Sciatic nerve (tissue), 2 donors: Measurements from ENCODE around the gene SEMA3A. TPM values are rescaled to one million over a fixed set of nuclear protein-coding genes. Genes with fewer than 3 reads are reported as not detected.

Experiments used
- ATAC-seq: fragments of 200-7000 bp; cut with Tn5 transposase; one replicate; pipeline ENCODE4 v1.9.1; 2020; ENCODE audit warnings: mild to moderate bottlenecking, moderate library complexity
- DNase-seq: peaks from one replicate; pipeline ENCODE4 v3.0.0-alpha.2; 2020; ENCODE audit warnings: low spot score
- intact Hi-C: fragments of 100-400 bp; cut with DNase I; formaldehyde crosslinking; loops from one replicate; pipeline ENCODE4 v1.14.2; 2022
- total RNA-seq: library from RNA; stranded (reverse); fragmentation: NEBNext Ultra II Directional; extraction: Animal tissue kit (Norgen Biotek cat#: 25700); gene quantifications from one replicate; pipeline ENCODE4 v1.2.1, GENCODE V29; 2021
- donor health status: DM: no; HTN: no; CAD: no.
- donor health status: DM: no; HTN: no; CAD: no.

SEMA3A gene
- total RNA-seq, 1 donor from 2014 or later: 15.1 TPM

DNA sequence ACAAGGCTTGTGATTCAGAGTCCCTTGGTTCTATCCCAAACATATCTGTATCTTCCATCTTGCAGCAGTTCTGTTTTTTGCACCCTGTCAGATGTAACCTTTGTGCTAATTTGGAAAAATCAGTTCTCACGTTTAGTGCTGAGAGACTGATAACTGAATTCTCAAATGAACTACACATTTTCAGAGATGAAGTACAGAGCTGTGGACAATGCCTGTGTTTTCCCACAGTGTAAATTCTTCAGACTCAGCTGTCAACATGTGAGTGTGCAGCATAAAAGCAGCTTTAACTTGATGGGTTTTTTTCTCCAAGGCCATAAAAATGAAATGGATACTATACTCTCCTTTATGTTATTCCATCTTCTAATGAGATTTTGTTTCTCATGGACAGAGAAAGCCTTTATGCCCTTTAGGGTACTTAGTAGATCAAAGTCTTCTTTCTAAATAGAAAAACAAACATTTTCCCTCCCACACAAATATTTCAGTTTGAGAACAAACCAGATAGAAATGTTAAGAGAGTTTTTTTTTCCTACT, 150.9 kb downstream of the SEMA3A start:
- no peak for DNase-seq
- intact Hi-C loops: no loop called here

DNA sequence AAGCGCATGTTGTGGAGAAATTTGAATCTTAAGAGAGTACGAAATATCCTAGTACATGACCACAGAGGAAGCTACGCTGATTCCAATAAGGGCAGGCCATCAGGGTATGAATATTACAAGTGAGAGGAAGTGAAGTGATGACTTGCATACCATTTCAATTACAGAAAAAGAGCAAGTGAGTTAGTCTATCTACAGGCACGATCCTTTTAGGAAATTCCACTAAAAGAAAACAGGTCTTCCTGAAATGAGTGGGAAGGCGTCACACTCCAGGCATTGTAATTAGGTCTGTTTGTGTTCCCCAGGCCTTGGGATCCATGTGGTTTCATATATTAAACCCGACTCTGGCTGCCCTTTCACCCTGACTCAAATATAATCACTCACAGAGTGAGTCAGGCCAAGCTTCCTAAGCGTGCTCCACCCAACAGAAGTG, 152.5 kb downstream of the SEMA3A start:
- intact Hi-C loops: no loop called here
- DNase-seq (no peak), ATAC-seq (no peak)

More for the DNA sequence above, 150.9 kb downstream of the SEMA3A start:
- ATAC-seq: no peak

DNA sequence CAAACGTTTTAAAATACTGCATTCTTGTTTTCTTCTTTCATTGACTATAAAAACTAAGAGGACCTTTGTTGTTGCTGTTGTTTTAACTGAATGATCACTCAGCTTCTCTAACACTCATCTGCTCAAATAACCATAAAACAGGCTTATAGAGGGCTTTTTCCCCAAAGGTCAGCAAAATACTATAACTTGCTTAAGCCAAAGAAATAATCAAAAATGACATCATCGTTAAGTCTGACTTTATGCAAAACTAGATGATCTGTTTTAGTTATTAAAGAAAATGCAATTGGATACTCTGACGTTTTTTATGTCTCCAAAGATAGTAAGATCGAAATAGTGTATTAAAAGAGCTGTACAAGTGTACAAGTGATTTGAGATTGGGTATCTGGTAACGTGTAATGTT, 152.9 kb downstream of the SEMA3A start:
- ATAC-seq (no peak), DNase-seq (no peak)
- intact Hi-C loops: no loop called here

DNA sequence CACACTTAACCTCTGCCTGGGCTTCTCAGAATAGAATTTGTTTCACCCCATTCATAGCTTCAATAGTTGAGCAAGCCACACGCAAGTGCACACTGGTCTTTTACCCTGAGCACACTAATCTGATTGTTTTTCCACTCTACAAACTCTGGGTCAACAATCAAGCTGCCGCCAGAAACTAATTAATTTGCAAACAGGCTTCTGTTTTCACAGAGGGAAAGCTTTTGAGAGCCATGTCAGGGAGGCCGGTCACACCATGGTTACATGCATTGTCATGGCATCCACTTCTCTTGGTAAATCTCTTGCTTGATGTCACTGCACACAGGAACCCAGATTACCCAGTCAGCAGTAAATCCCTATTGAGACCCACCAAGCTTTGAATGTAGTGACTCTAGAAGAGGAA, 154.2 kb downstream of the SEMA3A start:
- ATAC-seq (no peak), DNase-seq (no peak)
- intact Hi-C loops: no loop called here

DNA sequence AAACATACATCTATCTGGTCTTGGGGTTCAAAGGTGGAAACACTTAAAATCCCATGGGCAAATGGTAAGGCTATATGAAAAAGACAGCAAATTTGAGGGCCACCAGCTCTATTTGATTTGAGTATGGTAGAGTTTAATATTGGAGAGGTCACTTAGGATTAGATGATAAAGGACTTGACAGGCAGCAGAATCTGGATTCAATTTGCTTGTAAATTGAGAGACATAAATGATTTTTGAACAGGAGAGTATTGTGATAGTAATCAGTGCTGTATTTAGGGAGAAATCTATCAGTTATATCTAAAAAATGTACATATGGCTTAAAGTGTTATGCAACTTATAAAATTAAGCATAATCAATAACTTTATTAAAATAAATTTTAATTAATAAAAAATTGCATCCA, 155.2 kb downstream of the SEMA3A start:
- ATAC-seq (no peak), DNase-seq (no peak)
- intact Hi-C loops: no loop called here

DNA sequence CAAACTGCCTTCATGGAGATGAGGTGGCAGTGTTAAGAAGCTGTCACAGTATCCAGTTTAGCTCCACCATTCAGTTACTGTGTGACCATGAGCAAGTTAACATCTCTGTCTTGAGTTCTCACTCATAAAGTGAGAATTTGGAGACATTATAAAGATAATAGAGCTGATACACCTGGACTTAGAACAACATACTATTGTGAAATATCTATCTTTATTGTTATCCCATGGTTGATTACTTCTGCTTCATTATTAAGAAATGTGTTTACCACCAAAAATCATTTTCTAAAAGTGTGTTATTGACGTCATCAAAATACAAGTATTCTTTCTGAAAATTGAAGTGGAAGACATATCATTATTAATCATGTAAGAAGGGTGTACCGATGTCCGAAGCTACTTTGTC, 166.9 kb downstream of the SEMA3A start:
- DNase-seq (no peak), ATAC-seq (no peak)
- intact Hi-C loops: no loop called here

DNA sequence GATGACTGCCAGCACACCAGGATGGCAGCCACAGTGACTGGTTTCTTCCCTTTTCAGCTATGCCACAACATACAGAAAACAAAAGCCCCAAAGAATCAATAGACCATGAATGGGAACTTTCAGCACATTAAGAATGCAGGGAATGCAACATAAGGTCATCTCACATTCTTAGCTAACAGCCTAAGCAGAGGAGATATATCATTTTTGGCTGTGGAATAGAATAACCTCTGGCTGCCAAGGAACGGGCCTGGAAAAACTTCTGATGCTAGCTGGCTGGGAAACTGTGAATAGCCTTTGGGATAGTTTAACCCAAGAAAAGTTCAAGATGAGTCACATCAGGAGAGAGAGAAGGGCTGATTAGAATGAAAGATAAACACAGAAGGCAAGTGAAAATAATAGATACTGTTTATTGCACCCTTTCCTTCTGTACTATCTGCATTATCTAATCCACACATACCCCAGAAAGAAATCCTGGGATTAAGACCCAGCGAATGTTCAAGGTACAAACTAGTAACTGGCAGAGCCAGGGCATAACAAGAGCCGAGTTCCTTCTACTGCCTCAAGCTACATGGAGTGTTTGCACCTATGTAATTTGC, 169.2 kb downstream of the SEMA3A start:
- intact Hi-C loops: no loop called here
- no peak for DNase-seq
- peak; percentile 94 for ATAC-seq

DNA sequence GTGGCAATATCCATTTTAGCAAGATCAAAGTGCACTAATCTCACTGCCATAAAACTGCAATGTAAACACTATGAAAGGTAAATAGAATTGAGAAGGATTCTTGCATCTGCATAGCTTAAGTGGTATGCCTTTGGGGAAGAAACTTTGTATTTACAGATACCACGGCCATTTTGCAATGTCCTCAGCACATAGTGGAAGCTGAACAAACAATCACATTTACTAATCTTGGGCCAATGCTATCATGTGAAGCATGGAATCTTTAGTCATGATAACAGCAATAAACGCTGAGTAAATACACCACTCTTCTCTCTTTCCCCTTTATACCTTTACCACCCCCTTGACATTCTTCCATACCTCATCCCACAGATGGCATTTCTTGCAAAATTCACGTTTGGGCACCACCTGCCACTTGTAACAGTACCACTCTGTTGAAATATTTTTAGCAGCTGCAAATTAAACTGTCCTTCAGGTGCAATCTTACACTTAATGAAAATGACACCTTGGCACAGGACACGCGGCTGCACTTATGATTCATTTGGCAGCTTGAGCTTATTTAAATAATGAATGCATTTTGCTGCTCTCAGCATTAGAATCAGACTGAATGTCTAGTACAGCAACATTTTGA, 171.8 kb downstream of the SEMA3A start:
- ATAC-seq (no peak), DNase-seq (no peak)
- intact Hi-C loops: no loop called here

DNA sequence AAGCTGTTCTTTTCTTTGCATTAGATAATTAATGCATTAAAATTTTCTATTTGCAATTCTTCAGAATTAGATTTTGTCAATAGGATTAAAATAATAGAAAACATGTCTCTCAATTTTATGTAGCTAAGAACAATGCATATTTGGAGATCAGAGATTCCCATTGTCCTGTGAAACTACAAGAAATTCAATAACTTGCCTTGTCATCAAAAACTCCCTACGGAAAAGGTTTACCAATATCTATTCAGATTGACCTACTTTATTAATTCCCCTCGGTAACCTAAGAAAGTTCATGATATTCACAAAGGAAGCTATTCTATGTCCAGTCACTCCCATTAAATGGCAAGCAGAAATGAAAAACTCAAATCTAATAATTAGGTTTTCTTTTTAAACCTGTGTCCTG, 172.6 kb downstream of the SEMA3A start:
- DNase-seq: no peak
- ATAC-seq: no peak
- intact Hi-C loops: no loop called here

DNA sequence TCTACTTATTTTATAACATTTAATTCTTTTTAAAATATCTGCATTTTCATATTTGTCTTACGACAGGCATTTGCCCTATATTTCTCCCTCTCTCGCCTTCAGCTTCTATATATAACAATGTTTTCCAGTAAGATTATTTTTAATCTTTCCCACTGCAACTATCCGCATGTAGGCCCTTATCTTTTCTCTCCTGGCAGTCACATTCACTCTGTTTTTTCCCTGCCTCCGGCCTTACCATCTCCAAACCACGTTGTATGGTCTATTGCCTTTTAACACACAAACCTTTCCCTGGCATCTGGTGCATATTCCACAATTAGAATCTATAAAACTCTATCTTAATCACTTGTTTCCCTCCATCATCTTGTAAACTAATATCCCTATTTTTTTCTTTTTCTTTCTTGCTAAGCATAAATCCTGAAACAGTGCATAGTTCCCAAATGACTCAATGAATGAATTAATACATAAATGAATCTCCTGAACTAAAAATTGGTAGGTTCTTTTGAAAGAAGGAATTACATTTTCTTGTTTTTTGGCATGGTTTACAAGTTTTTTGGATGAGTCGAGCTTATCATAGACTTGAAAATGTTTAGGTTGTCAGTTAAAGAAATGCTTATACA, 173.2 kb downstream of the SEMA3A start:
- DNase-seq (no peak), ATAC-seq (no peak)
- intact Hi-C loops: no loop called here

DNA sequence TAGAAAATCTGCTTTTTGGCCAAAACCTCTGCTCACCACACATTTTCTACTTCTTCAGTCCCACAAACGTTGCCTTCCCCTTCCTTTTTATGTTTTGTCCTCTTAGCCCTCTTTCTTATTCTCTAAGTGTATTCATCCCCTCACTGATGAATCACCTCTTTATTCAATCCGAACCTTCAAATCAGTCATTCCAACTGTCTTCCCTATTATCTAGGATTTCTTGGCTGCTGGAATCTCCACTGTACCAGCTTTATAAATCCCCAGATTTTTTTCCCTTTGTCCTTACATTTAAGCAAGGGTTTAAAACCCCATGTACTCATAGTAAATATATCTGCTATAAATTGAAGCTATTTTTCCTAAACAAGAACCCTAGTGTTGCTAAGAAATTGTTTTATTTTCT, 176.9 kb downstream of the SEMA3A start:
- intact Hi-C loops: no loop called here
- no peak for ATAC-seq
- no peak for DNase-seq

DNA sequence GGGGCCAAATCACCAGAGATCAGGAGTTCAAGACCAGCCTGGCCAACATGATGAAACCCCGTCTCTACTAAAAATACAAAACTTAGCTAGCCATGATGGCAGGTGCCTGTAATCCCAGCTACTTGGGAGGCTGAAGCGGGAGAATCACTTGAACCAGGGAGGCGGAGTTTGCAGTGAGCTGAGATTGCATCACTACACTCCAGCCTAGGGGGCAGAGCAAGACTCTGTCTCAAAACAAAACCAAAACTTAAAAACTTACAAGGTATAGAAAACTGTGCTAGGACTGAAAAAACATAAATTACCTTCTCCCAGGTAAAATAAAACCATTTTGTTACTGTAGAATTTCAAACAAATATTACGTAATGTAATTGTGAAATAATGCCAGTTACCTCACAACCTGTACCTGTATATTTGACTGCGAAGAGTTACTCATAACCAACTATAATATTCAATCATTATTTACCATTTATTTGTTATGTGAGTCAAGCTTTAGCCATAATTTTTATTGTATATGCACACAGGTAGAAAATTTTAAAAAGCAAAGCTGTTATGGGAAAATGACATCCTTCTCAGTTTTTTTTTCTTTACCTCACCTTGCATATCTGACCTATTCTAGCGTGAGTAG, 180.9 kb downstream of the SEMA3A start:
- ATAC-seq (no peak), DNase-seq (no peak)
- intact Hi-C loops: no loop called here

DNA sequence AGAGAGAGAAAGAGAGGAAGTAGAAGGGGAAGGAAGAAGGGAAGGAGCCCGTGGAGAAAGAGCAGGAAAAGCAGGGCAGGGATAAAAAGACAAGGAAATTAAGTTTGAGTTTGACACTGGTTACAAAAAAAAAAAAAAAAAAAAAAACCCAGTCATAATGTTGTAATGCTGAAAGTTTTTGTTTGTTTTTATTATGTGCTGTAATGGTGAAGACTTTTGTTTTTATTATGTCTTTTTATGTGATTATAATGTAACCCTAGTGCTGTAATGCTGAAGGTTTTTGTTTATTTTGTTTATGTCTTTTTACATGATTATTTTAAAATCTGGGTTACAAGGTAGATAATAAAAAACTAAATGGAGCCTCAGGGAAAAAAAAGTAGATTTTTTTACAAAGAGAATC, 184.8 kb downstream of the SEMA3A start:
- DNase-seq (no peak), ATAC-seq (no peak)
- intact Hi-C loops: no loop called here

DNA sequence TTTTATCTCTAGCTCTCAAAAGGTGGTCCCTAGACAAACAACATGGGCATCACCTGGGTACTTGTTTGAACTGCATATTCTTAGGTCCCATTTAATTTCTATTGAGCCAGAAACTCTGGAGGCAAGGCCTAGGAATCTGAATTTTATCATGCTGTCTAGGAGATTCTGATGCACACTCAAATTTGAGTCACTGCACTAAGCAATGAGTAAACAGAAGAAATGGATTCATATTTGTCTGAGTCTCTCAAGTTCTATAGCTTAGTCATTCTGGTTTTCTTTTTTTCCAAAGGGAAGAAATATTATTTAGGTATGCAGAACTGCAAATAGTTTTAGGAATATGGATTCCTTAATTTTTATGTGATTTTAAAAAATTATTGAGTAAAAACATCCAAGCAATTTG, 185.5 kb downstream of the SEMA3A start:
- ATAC-seq (no peak), DNase-seq (no peak)
- intact Hi-C loops: no loop called here

DNA sequence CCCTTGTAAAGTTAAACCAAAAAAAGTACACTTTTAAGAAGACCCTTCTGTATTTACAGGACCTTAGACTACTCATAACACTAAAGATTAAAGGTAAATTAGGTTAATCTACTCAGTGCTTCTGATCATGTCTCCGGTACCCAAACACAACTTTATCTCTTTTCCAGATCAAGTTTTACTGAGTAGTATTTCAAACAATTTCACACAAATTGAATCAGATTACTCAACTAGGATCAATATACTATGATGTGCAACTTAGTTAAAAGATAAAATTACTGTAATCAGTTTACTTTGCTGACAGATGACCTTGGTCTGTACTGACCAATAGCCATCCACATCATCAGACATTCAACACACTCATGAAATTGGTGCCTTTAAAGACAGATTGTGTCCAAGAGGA, 191.4 kb downstream of the SEMA3A start:
- intact Hi-C loops: no loop called here
- ATAC-seq (no peak), DNase-seq (no peak)

DNA sequence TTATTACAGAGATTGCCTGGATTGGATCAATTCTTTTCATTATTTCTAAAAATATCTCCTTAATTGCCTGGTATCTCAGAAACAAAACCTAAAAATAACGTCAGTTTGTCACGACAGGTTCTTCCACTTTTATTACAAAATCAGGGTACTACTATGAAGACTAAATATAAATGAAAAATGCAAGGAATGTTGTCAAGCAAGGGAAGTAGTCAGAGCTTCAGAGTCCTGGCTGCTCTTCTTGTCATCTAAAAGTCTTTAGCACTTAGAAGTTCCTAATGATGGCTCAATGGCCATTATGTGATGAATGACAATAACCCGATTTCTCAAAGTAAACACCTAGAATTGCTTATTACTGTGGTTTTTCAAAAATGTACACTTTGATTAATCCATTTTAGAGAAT, 192.2 kb downstream of the SEMA3A start:
- intact Hi-C loops: no loop called here
- DNase-seq (no peak), ATAC-seq (no peak)

DNA sequence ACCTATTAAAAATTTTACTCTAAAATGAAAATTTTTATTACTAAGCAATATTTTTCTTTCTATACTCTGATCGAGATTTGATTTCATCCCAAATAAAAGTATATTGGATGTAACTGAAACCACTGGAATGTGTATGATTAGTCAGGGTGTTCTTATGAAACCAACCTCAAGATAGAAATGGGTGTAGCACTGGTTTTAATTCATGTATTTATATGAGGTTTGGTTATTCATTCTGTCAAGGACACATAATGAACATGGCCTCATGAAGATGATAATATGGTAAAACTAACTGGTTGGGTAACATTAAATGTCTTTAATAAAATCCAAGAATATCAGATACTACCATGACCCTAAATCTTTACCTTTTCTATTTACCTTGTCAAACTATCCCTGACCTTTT, 197.7 kb downstream of the SEMA3A start:
- intact Hi-C loops: no loop called here
- ATAC-seq (no peak), DNase-seq (no peak)

DNA sequence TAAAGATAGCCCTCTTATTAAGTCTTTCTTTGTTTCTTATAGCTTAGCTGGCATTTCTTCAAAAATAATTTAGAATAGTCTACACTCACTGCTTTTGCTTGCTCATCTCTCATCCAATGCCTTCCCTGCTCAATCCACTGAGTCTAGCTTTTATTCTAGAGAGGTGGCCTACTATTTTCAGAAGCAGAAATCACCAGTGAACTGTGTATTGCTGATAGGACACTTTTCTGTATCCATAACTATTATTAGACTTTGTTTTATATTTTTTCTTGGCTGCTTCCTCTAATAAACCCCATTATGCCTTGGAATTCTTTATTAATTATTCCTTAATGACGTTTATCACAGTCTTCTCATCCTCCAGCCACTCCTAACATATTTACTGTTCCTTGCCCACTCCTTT, 206.8 kb downstream of the SEMA3A start:
- no peak for ATAC-seq
- intact Hi-C loops: no loop called here
- DNase-seq: no peak

DNA sequence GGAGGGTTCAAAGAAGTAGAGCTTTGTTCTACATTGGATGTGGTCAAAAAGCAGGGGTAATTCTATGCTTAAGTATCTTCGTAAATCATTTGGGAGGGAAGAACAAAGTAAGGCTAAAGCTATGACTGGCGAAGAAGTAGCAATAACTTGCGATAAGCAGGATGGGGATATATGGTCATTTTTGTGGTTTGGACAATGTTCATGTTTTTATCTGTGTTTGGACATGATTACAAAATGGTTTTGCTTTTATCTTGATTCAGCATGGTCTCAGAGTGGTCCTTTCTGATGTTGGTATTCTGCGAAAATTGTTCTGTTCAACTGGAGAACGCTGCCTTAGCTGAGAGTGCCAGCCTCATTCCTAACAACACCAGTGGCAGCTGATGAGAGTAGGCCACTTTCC, 208.8 kb downstream of the SEMA3A start:
- intact Hi-C loops: no loop called here
- ATAC-seq (no peak), DNase-seq (no peak)

DNA sequence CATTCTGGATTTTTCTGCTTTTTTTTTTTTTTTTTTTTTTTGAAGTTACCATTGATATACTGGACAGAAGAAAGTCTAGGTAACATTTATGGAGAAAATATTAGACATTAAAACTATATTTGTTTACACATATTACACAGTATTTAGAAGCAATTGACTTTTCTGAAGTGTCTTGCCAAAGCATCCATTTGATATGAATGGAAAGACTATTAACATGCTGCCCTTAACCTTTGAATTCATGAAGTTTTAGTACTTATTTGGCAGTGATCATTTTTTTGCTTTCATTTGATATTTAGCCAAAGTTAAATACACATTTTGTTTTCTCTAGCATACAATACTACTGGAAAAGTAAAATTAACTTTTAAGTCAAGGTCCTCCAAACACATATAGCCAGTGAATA, 210.0 kb downstream of the SEMA3A start:
- intact Hi-C loops: no loop called here
- ATAC-seq (no peak), DNase-seq (no peak)
